Type B pancreatic cell (in vitro differentiated cells): ENCODE results near the gene SLITRK6. TPM values are rescaled to one million over a fixed set of nuclear protein-coding genes. Genes with fewer than 3 reads are reported as not detected.
A peak's percentile ranks its signal among the peaks of the same experiment; 100 is the strongest.

Source experiments
- DNase-seq: peaks from one replicate; pipeline ENCODE4 v3.0.0; 2021; ENCODE audit warnings: mixed read lengths; ENCODE audit not compliant: unreplicated experiment; ENCODE audit errors: extremely low spot score
- H3K27ac Mint-ChIP-seq: 2 replicates; pipeline ENCODE4 v1.8.0; 2021; ENCODE audit warnings: mild to moderate bottlenecking, mixed read lengths
- H3K27me3 Mint-ChIP-seq: 2 replicates; pipeline ENCODE4 v1.8.0; 2021; ENCODE audit warnings: mixed read lengths
- H3K36me3 Mint-ChIP-seq: 2 replicates; pipeline ENCODE4 v1.8.0; 2021; ENCODE audit warnings: mixed read lengths
- H3K4me1 Mint-ChIP-seq: one replicate; pipeline ENCODE4 v1.8.0; 2021; ENCODE audit warnings: mixed read lengths; ENCODE audit not compliant: unreplicated experiment
- H3K4me3 Mint-ChIP-seq: 2 replicates; pipeline ENCODE4 v1.8.0; 2021; ENCODE audit warnings: mild to moderate bottlenecking, mixed read lengths
- H3K9me3 Mint-ChIP-seq: 2 replicates; pipeline ENCODE4 v1.8.0; 2021; ENCODE audit warnings: mixed read lengths
- long read RNA-seq: library from polyadenylated mRNA; unstranded; transcript quantifications from one replicate; pipeline ENCODE4 v2.0.0, GENCODE V29; 2020
- total RNA-seq: library from RNA; stranded (reverse); gene quantifications from 2 replicates; pipeline ENCODE4 v1.2.1, GENCODE V29; 2021; ENCODE audit warnings: low replicate concordance
- TF ChIP-seq, protein P1 (sequence below): fragments of 200-600 bp; sonication (generic); conservative IDR thresholded peaks from 2 replicates; pipeline ENCODE4 v1.5.0; 2021; ENCODE audit warnings: antibody characterized with exemption, mild to moderate bottlenecking

SLITRK6 gene, protein sequence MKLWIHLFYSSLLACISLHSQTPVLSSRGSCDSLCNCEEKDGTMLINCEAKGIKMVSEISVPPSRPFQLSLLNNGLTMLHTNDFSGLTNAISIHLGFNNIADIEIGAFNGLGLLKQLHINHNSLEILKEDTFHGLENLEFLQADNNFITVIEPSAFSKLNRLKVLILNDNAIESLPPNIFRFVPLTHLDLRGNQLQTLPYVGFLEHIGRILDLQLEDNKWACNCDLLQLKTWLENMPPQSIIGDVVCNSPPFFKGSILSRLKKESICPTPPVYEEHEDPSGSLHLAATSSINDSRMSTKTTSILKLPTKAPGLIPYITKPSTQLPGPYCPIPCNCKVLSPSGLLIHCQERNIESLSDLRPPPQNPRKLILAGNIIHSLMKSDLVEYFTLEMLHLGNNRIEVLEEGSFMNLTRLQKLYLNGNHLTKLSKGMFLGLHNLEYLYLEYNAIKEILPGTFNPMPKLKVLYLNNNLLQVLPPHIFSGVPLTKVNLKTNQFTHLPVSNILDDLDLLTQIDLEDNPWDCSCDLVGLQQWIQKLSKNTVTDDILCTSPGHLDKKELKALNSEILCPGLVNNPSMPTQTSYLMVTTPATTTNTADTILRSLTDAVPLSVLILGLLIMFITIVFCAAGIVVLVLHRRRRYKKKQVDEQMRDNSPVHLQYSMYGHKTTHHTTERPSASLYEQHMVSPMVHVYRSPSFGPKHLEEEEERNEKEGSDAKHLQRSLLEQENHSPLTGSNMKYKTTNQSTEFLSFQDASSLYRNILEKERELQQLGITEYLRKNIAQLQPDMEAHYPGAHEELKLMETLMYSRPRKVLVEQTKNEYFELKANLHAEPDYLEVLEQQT
- 13.0 and 14.5 TPM in 2 replicates for total RNA-seq
- long read RNA-seq, full-length matches to known transcripts, result 51 of 60 reads
- long read RNA-seq, partial matches to known transcripts, result 0 of 60 reads
- long read RNA-seq, other reads (novel, unspliced or antisense), result 9 of 60 reads

DNA sequence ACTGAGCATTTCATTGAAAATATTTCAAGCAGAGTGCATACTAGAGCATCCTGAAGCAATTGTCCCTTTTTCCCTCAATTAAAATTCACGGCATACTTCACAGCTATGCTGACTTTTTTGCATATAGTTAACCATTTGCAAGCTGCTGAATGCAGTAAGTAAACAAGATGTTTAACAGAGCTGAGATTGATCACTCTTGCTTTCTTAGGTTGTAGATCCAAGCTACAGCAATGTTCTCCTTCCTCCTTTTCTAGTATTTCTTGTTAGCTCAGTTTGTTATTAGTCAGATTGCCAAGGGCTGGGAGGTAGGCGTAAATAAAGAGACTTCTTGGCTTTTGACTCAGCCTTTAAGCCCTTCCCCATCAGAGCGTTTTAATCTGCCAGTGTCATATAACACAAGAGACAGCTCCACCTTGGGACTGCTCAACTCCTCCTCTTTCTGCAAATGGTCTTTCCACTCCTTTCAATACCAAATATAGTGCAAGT, at the start of gene SLITRK6:
TSS of gene SLITRK6 (minus strand) at position 323 of the 486 bp plus-strand sequence. CDS start 2,911 bp downstream, outside the sequence.
- Mint-ChIP-seq H3K27me3 (no peaks in the 10 kb centered on the region), H3K4me3 (peak within 1 kb of the TSS; percentile 85), H3K9me3 (peaks cover 13% of the 10 kb centered on the region), H3K27ac (peak within 1 kb of the TSS; percentile 80), H3K4me1 (peaks cover 15% of the 10 kb centered on the region), H3K36me3 (peaks cover 5% of the 10 kb centered on the region)
- TF ChIP-seq, protein P1, sequence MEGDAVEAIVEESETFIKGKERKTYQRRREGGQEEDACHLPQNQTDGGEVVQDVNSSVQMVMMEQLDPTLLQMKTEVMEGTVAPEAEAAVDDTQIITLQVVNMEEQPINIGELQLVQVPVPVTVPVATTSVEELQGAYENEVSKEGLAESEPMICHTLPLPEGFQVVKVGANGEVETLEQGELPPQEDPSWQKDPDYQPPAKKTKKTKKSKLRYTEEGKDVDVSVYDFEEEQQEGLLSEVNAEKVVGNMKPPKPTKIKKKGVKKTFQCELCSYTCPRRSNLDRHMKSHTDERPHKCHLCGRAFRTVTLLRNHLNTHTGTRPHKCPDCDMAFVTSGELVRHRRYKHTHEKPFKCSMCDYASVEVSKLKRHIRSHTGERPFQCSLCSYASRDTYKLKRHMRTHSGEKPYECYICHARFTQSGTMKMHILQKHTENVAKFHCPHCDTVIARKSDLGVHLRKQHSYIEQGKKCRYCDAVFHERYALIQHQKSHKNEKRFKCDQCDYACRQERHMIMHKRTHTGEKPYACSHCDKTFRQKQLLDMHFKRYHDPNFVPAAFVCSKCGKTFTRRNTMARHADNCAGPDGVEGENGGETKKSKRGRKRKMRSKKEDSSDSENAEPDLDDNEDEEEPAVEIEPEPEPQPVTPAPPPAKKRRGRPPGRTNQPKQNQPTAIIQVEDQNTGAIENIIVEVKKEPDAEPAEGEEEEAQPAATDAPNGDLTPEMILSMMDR, result no peak
- DNase-seq, result no peak

DNA sequence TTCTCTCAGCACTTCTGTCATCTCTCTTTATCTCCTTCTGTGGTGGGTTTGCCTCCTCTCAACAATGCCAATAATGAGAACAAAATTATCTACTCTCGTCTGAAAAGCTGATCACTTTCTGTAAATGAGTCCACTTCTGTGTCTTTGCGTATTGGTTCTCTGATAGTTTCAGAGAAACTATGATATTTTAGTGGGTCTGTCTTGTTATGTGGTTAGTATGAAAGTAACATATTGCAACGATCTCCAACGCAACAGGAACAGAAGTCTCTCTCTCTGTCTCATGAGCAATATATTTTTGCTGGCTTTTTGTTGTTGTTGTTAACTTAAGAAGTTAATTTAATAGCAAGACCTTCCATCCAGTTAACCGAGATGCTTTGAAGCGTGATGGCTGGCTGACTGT, 47.8 kb upstream of the SLITRK6 start:
- Mint-ChIP-seq H3K36me3 (no peaks in the 10 kb centered on the region), H3K4me3 (no peak overlapping the region), H3K4me1 (no peaks in the 10 kb centered on the region), H3K27ac (no peak overlapping the region), H3K9me3 (peaks cover 9% of the 10 kb centered on the region), H3K27me3 (no peaks in the 10 kb centered on the region)
- TF ChIP-seq, protein P1, result no peak
- no peak for DNase-seq

DNA sequence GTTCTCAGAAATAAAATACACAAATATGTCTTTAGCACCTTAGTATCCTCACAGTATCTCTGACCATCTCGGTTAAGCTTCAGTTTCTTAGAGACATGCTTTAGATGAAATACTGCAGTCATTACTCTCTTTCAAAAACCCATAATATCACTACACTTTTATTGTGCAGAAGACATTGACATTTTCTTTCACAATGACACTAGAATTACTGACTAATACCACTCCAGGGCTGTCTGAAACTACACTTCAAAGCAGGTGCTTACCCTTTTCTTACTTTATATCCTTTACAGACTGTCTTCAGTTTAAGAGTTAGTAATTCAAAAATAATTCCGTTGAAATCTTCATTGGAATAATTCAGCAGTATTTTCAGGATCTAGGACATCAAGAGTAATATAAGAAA, 42.2 kb upstream of the SLITRK6 start:
- DNase-seq, result no peak
- no peaks in the 10 kb centered on the region for H3K27me3 Mint-ChIP-seq
- H3K27ac Mint-ChIP-seq, result no peak overlapping the region
- no peak overlapping the region for H3K4me3 Mint-ChIP-seq
- TF ChIP-seq, protein P1, result no peak
- H3K4me1 Mint-ChIP-seq, result no peaks in the 10 kb centered on the region
- H3K36me3 Mint-ChIP-seq, result no peaks in the 10 kb centered on the region
- no peaks in the 10 kb centered on the region for H3K9me3 Mint-ChIP-seq

DNA sequence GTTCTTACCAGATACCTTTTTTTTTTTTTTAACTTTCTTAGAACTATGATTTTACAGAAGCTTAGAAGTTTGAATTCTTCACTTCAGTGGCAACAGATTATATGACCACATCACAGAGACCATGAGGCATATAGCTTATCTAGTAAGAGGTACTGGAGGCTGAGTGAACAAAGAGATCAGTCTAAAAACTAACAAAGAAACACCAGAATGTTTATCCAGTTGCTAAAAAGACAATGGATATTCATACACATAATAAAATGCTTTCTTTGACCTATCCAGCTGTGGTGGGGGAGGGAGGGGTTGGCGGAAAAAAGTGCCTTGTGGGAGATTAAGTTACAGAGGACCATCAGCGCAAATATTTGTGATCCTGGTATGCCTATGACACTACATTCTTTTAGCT, 34.7 kb upstream of the SLITRK6 start:
- Mint-ChIP-seq H3K27ac (no peak overlapping the region), H3K36me3 (no peaks in the 10 kb centered on the region), H3K9me3 (no peaks in the 10 kb centered on the region), H3K4me1 (no peaks in the 10 kb centered on the region), H3K4me3 (no peak overlapping the region), H3K27me3 (no peaks in the 10 kb centered on the region)
- TF ChIP-seq, protein P1, result no peak
- DNase-seq, result no peak

DNA sequence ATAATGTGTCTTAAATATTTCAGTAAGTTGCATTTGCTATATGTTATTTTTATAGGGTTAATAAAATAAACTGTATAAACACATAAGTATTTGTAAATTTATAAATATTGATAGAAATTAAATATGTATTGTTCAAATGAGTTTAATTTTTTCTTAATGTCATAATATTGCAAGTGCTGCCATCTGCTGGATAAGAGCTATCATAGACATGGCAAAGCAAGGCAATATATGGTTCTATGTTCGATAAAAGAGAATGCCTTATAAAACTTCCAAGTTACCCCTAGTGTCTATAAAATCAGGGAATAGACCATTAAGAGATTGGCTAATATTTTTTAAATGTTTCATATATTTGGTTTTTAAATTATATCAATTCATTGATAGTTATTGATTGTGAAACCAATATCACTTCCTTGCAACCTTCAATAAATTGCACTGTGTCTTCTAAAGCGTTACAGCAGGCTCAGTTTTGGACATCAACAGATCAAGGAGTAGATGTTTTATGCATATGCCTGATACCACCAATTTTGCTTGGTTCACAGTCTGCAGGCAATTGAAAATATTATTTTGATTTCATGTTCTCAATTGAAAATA, 29.0 kb upstream of the SLITRK6 start:
- TF ChIP-seq, protein P1, result peak; percentile 89
- Mint-ChIP-seq H3K36me3 (no peaks in the 10 kb centered on the region), H3K9me3 (no peaks in the 10 kb centered on the region), H3K4me3 (no peak overlapping the region), H3K27ac (no peak overlapping the region), H3K4me1 (no peaks in the 10 kb centered on the region), H3K27me3 (no peaks in the 10 kb centered on the region)
- DNase-seq, result no peak
